ENCODE data around the gene APOL1. TPM values are rescaled to one million over a fixed set of nuclear protein-coding genes. Genes with fewer than 3 reads are reported as not detected.

Gene APOL1
- total and polyA plus RNA-seq, 10 of the 15 experiments (the other 5 are each of a cell fraction or from before 2014, with no cell fraction given), result 9.0 to 42.0 (median 17.6) TPM

DNA sequence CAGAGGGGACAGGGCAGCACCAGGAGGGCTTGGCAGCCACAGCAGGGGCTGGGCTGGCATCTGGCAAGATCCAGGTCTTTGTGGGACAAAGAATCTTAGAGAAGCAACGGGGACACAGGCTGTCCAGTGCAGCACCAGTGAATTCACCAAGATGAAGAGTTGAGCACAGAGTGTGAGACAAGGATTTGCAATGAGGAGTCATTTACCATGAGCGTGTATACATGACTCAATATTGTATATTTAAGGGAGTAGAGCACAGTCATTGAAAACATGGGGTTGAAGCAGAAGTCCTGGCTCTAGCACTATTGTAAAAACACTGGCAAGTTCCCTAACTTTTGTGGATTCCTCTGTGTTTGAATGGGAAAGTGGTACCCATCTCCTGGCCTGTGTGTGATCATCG is 3.5 kb downstream of the APOL1 start:
- Histone ChIP-seq H2AFZ (ENCODE audit: control insufficient read depth, low read depth, low read length) (no peak overlapping the region), H4K20me1 (ENCODE audit: control insufficient read depth, insufficient read depth) (no peaks in the 10 kb centered on the region), H3K79me2 (ENCODE audit: control insufficient read depth, insufficient read depth, low read length) (peaks cover 23% of the 10 kb centered on the region), H3K27ac (ENCODE audit: control insufficient read depth, insufficient read depth) (no peak overlapping the region), H3K27me3 (replicated peaks in 1 of 2; ENCODE audit: control insufficient read depth in 2 of 2, insufficient read depth in 2 of 2, low read length in 1 of 2) (no peaks in the 10 kb centered on the region), H3K4me2 (ENCODE audit: control insufficient read depth, insufficient read depth) (no peak overlapping the region; the same call in 1 of the 2 replicates), H3K36me3 (ENCODE audit: control insufficient read depth in 2 of 2, insufficient read depth in 2 of 2, low read length in 1 of 2) (peaks cover 0 to 16% of the 10 kb centered on the region in 2 experiments; a peak in 3 of 4 replicates), H3K9me3 (replicated peaks; ENCODE audit: control insufficient read depth, insufficient read depth, low read length) (no peaks in the 10 kb centered on the region), H3K4me1 (ENCODE audit: control insufficient read depth, insufficient read depth, low read length) (peaks cover 36% of the 10 kb centered on the region), H3K4me3 (peak overlapping the region; percentile 48; the same call in 1 of the 2 replicates), H3K9ac (ENCODE audit: control insufficient read depth, insufficient read depth, low read length) (no peak overlapping the region)
- no peak for TF ChIP-seq MYC (IDR thresholded peaks at IDR 0.05; ENCODE audit: insufficient read depth, insufficient read length, insufficient replicate concordance, low read length, severe bottlenecking)
- TF ChIP-seq BCL3 (IDR thresholded peaks at IDR 0.05; ENCODE audit: borderline replicate concordance, insufficient read depth, low read depth, low read length, poor library complexity, severe bottlenecking), result peak; percentile 55
- ATAC-seq, result no peak
- CTCF ChIA-PET, result interaction anchor here (1.0 to 13.2 kb wide), 3 partner anchors 17 to 230 kb away, joined by 4 to 153 read pairs (median 5); partner anchors contain the start of gene APOL2
- RAD21 ChIA-PET (ENCODE audit: unreplicated experiment), result interaction anchor here (12.0 kb wide), 1 partner anchor 18 kb away, joined by 100 read pairs; the partner anchor contains the start of gene APOL2
- intact Hi-C loops (cut with micrococcal nuclease; ENCODE audit: unreplicated experiment) (no loop called here), in situ Hi-C loops (cut with MboI) (no loop called here)
- POLR2A ChIA-PET, result interaction anchor here (1.5 kb wide), 1 partner anchor 17 kb away, joined by 5 read pairs; no protein-coding TSS in a partner anchor
- 100% methylated on average over 3 of the region's 3 CpGs for WGBS (ENCODE audit: insufficient coverage, insufficient replicate concordance, low lambda C conversion rate, missing lambda C conversion rate)
- BruUV-seq (replicated peaks), result no TSS peak
- SMC1A ChIA-PET (ENCODE audit: uncharacterized antibody, unreplicated experiment), result interaction anchor here (9.8 kb wide), 1 partner anchor 19 kb away, joined by 165 read pairs; the partner anchor contains the start of gene APOL2
- DNase-seq (ENCODE audit: low read depth, low spot score), result no peak
- FAIRE-seq, result no peak

- peaks cover 28% of the 10 kb centered on the region for H3K4me1 ChIP-seq (ENCODE audit: control insufficient read depth, insufficient read depth, low read length)
- peaks cover 0 to 18% of the 10 kb centered on the region in 2 experiments; a peak in 3 of 4 replicates for H3K36me3 ChIP-seq (ENCODE audit: control insufficient read depth in 2 of 2, insufficient read depth in 2 of 2, low read length in 1 of 2)
- H3K27me3 ChIP-seq (replicated peaks in 1 of 2; ENCODE audit: control insufficient read depth in 2 of 2, insufficient read depth in 2 of 2, low read length in 1 of 2), result no peaks in the 10 kb centered on the region
- no peak for TF ChIP-seq BRCA1 (IDR thresholded peaks at IDR 0.05; ENCODE audit: low read depth, low read length)
- 0 out of 2 replicates have a peak, but pooled peaks have one; percentile 26 for TF ChIP-seq NR2F1 (conservative IDR thresholded peaks at IDR 0.05)
- H2AFZ ChIP-seq (ENCODE audit: control insufficient read depth, low read depth, low read length), result no peak overlapping the region
- ATAC-seq, result no peak
- peaks cover 23% of the 10 kb centered on the region for H3K79me2 ChIP-seq (ENCODE audit: control insufficient read depth, insufficient read depth, low read length)
- WGBS (ENCODE audit: insufficient coverage, insufficient replicate concordance, low lambda C conversion rate, missing lambda C conversion rate), result 62% methylated on average over 8 of the region's 8 CpGs
- no peaks in the 10 kb centered on the region for H4K20me1 ChIP-seq (ENCODE audit: control insufficient read depth, insufficient read depth)
- BruUV-seq (replicated peaks), result no TSS peak
- SMC1A ChIA-PET (ENCODE audit: uncharacterized antibody, unreplicated experiment), result no interaction called here
- intact Hi-C loops (cut with micrococcal nuclease; ENCODE audit: unreplicated experiment) (no loop called here), in situ Hi-C loops (cut with MboI) (no loop called here)
- RAD21 ChIA-PET (ENCODE audit: unreplicated experiment), result interaction anchor here (12.0 kb wide), 1 partner anchor 18 kb away, joined by 100 read pairs; the partner anchor contains the start of gene APOL2
- H3K27ac ChIP-seq (ENCODE audit: control insufficient read depth, insufficient read depth), result no peak overlapping the region
- POLR2A ChIA-PET, result interaction anchor here (1.5 kb wide), 1 partner anchor 17 kb away, joined by 5 read pairs; no protein-coding TSS in a partner anchor
- CTCF ChIA-PET, result interaction anchor here (1.0 to 13.2 kb wide), 3 partner anchors 18 to 229 kb away, joined by 4 to 153 read pairs (median 5); partner anchors contain the start of gene APOL2
- no peak for DNase-seq (ENCODE audit: low read depth, low spot score)
- no peak overlapping the region for H3K4me2 ChIP-seq (ENCODE audit: control insufficient read depth, insufficient read depth)
- H3K4me3 ChIP-seq, result no peak overlapping the region
- no peak overlapping the region for H3K9ac ChIP-seq (ENCODE audit: control insufficient read depth, insufficient read depth, low read length)
- FAIRE-seq, result no peak
- no peaks in the 10 kb centered on the region for H3K9me3 ChIP-seq (replicated peaks; ENCODE audit: control insufficient read depth, insufficient read depth, low read length)
These were observed 4.4 kb downstream of the APOL1 start for GRCh38 chr22:36257308-36257707.
